RWPE2 (cell line): ENCODE measurements around the gene C3orf80.

Source experiments
- ATAC-seq: fragments of 200-7000 bp; cut with Tn5 transposase; 3 replicates; pipeline ENCODE4 v1.9.1; 2021; ENCODE audit warnings: low read depth
- DNase-seq: peaks from one replicate; pipeline ENCODE4 v3.0.0-alpha.2; 2020; ENCODE audit warnings: low spot score
- H3K27ac ChIP-seq: fragments of 450-650 bp; 2 replicates; pipeline ENCODE4 v1.5.1; 2017; ENCODE audit warnings: mild to moderate bottlenecking; ENCODE audit not compliant: poor library complexity, severe bottlenecking
- H3K27me3 ChIP-seq: fragments of 250-450 bp; sonication (Bioruptor Pico); 2 replicates; pipeline ENCODE4 v1.5.1; 2021; ENCODE audit warnings: mild to moderate bottlenecking, moderate library complexity; ENCODE audit not compliant: insufficient read depth, poor library complexity, severe bottlenecking
- H3K36me3 ChIP-seq: fragments of 250-450 bp; sonication (Bioruptor Pico); 2 replicates; pipeline ENCODE4 v1.5.1; 2020; ENCODE audit warnings: low read depth, mild to moderate bottlenecking, moderate library complexity
- H3K4me1 ChIP-seq: fragments of 250-450 bp; sonication (Bioruptor Pico); 2 replicates; pipeline ENCODE4 v1.5.1; 2021; ENCODE audit warnings: mild to moderate bottlenecking, moderate library complexity; ENCODE audit not compliant: insufficient read depth, poor library complexity, severe bottlenecking
- H3K4me3 ChIP-seq: fragments of 250-450 bp; sonication (Bioruptor Pico); 2 replicates; pipeline ENCODE4 v1.5.1; 2021; ENCODE audit warnings: mild to moderate bottlenecking, moderate library complexity; ENCODE audit not compliant: severe bottlenecking
- H3K9me3 ChIP-seq: fragments of 250-450 bp; sonication (Bioruptor Pico); 2 replicates; pipeline ENCODE4 v1.5.1; 2021; ENCODE audit warnings: mild to moderate bottlenecking, moderate library complexity; ENCODE audit not compliant: severe bottlenecking
- CTCF ChIP-seq: fragments of 450-650 bp; IDR thresholded peaks from one replicate; pipeline ENCODE4 v1.5.1; 2017; ENCODE audit warnings: mild to moderate bottlenecking, moderate library complexity; ENCODE audit not compliant: poor library complexity, severe bottlenecking

Gene C3orf80

GRCh38 chr3:160210799-160211221 is 14.4 kb upstream of the C3orf80 start:
- Histone ChIP-seq H3K4me1 (no peaks in the 10 kb centered on the region), H3K4me3 (no peak overlapping the region), H3K36me3 (no peaks in the 10 kb centered on the region), H3K27me3 (peaks cover 7% of the 10 kb centered on the region), H3K9me3 (no peaks in the 10 kb centered on the region), H3K27ac (no peak overlapping the region)
- peak; percentile 76 for ATAC-seq
- no peak for DNase-seq
- peak; percentile 36 for TF ChIP-seq CTCF

- H3K9me3 ChIP-seq = no peaks in the 10 kb centered on the region
- no peak overlapping the region for H3K27ac ChIP-seq
- DNase-seq (no peak), ATAC-seq (no peak)
- H3K4me3 ChIP-seq = no peak overlapping the region
- H3K4me1 ChIP-seq = no peaks in the 10 kb centered on the region
- no peaks in the 10 kb centered on the region for H3K36me3 ChIP-seq
- peaks cover 7% of the 10 kb centered on the region for H3K27me3 ChIP-seq
- TF ChIP-seq CTCF = no peak
Observed at GRCh38 chr3:160213191-160213590, 12.0 kb upstream of the C3orf80 start.

- ATAC-seq = no peak
Observed at GRCh38 chr3:160217675-160218074, 7.5 kb upstream of the C3orf80 start.

GRCh38 chr3:160218136-160218535 is 7.1 kb upstream of the C3orf80 start:
- ATAC-seq (no peak), DNase-seq (no peak)
- no peak overlapping the region for H3K27ac ChIP-seq
- H3K4me1 ChIP-seq = no peaks in the 10 kb centered on the region
- no peaks in the 10 kb centered on the region for H3K36me3 ChIP-seq
- H3K9me3 ChIP-seq = no peaks in the 10 kb centered on the region
- no peak for TF ChIP-seq CTCF
- H3K27me3 ChIP-seq = peaks cover 14% of the 10 kb centered on the region
- H3K4me3 ChIP-seq = no peak overlapping the region

More at GRCh38 chr3:160217675-160218074, 7.5 kb upstream of the C3orf80 start:
- no peaks in the 10 kb centered on the region for H3K4me1 ChIP-seq
- DNase-seq = no peak
- no peak overlapping the region for H3K4me3 ChIP-seq
- H3K27ac ChIP-seq = no peak overlapping the region
- TF ChIP-seq CTCF = no peak
- H3K9me3 ChIP-seq = no peaks in the 10 kb centered on the region
- H3K27me3 ChIP-seq = peaks cover 10% of the 10 kb centered on the region
- no peaks in the 10 kb centered on the region for H3K36me3 ChIP-seq

GRCh38 chr3:160220038-160220437 is 5.2 kb upstream of the C3orf80 start:
- no peaks in the 10 kb centered on the region for H3K4me1 ChIP-seq
- H3K27ac ChIP-seq = no peak overlapping the region
- H3K36me3 ChIP-seq = no peaks in the 10 kb centered on the region
- ATAC-seq = no peak
- peaks cover 28% of the 10 kb centered on the region for H3K27me3 ChIP-seq
- no peak overlapping the region for H3K4me3 ChIP-seq
- DNase-seq = no peak
- no peak for TF ChIP-seq CTCF
- H3K9me3 ChIP-seq = no peaks in the 10 kb centered on the region
